T-helper 2 cell treated with Interferon-gamma antibody and Interleukin-4, amounts not matched to agents 5 μg/mL and 100 μg/mL, for 36 hours (primary cell): ENCODE results near the gene SLC6A9.

ENCODE experiments used
- DNase-seq: peaks from one replicate; pipeline ENCODE4 v3.0.0; 2021; ENCODE audit warnings: low spot score
- H3K27ac Mint-ChIP-seq: one replicate; pipeline ENCODE4 v1.8.0; 2021; ENCODE audit warnings: mild to moderate bottlenecking, mixed read lengths
- H3K27me3 Mint-ChIP-seq: one replicate; pipeline ENCODE4 v1.8.0; 2021; ENCODE audit warnings: low read depth, mixed read lengths
- H3K36me3 Mint-ChIP-seq: one replicate; pipeline ENCODE4 v1.8.0; 2021; ENCODE audit warnings: low read depth, mixed read lengths
- H3K4me1 Mint-ChIP-seq: one replicate; pipeline ENCODE4 v1.8.0; 2021; ENCODE audit warnings: low read depth, mixed read lengths
- H3K4me3 Mint-ChIP-seq: one replicate; pipeline ENCODE4 v1.8.0; 2022; ENCODE audit warnings: mild to moderate bottlenecking, moderate library complexity, mixed read lengths
- H3K9me3 Mint-ChIP-seq: one replicate; pipeline ENCODE4 v1.8.0; 2021; ENCODE audit warnings: mixed read lengths

Gene SLC6A9

DNA sequence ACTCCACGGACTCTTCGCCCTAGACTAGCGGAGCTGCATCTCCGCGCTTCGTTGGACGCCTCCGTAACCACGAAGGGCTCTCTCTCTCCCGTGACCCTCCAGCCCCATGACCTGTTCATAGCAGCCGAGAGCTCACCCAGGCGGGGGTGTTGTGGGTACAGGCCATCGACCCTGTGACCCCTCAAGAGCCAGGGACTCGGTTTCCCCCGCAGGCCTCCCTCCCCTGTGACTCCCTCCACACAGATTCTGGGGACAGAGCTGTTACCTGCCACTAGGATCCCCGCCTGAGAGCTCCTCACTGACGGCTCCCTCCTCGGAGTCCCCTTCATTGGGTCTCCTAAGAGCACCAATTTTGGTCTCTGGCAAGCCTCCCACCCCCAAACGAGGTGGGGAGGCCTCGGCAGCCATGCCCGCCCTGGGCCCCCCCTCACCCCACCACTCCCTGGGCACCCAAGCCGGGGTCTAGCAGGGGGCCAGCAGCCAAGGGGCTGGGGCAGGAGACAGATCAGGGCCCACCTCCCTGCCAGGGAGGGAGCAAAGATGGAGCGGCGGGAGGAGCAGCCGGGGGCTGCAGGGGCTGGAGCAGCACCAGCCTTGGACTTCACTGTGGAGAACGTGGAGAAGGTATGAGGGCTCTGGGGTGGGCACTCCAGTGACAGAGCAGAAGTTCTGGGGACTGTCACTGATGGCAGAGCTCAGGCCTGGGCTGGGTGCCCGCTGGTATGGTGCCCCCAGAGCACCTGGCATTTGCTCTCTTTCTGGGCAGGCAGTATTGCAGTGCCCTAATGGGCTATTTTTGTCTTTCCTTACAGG lies 84.0 kb downstream of the SLC6A9 start:
- peak overlapping the region; percentile 92 for H3K27ac Mint-ChIP-seq
- H3K4me3 Mint-ChIP-seq, result peak overlapping the region; percentile 96
- DNase-seq, result no peak
- peaks cover 2% of the 10 kb centered on the region for H3K36me3 Mint-ChIP-seq
- H3K27me3 Mint-ChIP-seq, result no peaks in the 10 kb centered on the region
- H3K9me3 Mint-ChIP-seq, result no peaks in the 10 kb centered on the region
- H3K4me1 Mint-ChIP-seq, result peaks cover 34% of the 10 kb centered on the region
